ENCODE results near the gene AFF3. TPM values are rescaled to one million over a fixed set of nuclear protein-coding genes. Genes with fewer than 3 reads are reported as not detected.

Gene AFF3
- total and polyA plus RNA-seq, 10 donors: 6.0 to 92.2 (median 64.0) TPM

GRCh38 chr2:99852376-99852934 is 289.9 kb downstream of the AFF3 start:
- WGBS, 5 donors: 90 to 95% (median 92%) methylated on average over 6 of the region's 6 CpGs
- H3K27me3 ChIP-seq (replicated peaks in 1 of 7): no peaks in the 10 kb centered on the region
- no peaks in the 10 kb centered on the region for H3K9me3 ChIP-seq
- intact Hi-C loops (cut with DNase I; ENCODE audit: low total_unique reads): no loop called here
- H3K27ac ChIP-seq: no peak overlapping the region
- no peaks in the 10 kb centered on the region for H3K4me1 ChIP-seq
- H3K4me3 ChIP-seq: no peak overlapping the region
- TF ChIP-seq POLR2AphosphoS5 (IDR thresholded peaks at IDR 0.05) (no peak), CTCF (IDR thresholded peaks at IDR 0.05 in 8 of 11, conservative IDR thresholded peaks at IDR 0.05 in 3 of 11) (no peak), POLR2A (IDR thresholded peaks at IDR 0.05) (no peak)
- no peak for DNase-seq
- no peaks in the 10 kb centered on the region for H3K36me3 ChIP-seq

GRCh38 chr2:99851811-99852210 is 290.6 kb downstream of the AFF3 start:
- DNase-seq: no peak
- 84 to 94% (median 89%) methylated on average over 4 of the region's 4 CpGs for WGBS, 5 donors
- intact Hi-C loops (cut with DNase I; ENCODE audit: low total_unique reads): no loop called here
- H3K4me1 ChIP-seq: no peaks in the 10 kb centered on the region
- H3K27ac ChIP-seq: no peak overlapping the region
- H3K36me3 ChIP-seq: no peaks in the 10 kb centered on the region
- H3K9me3 ChIP-seq: no peaks in the 10 kb centered on the region
- H3K4me3 ChIP-seq: no peak overlapping the region
- H3K27me3 ChIP-seq (replicated peaks in 1 of 7): no peaks in the 10 kb centered on the region
- TF ChIP-seq CTCF (IDR thresholded peaks at IDR 0.05 in 8 of 11, conservative IDR thresholded peaks at IDR 0.05 in 3 of 11): no peak
- TF ChIP-seq POLR2A (IDR thresholded peaks at IDR 0.05): no peak
- TF ChIP-seq POLR2AphosphoS5 (IDR thresholded peaks at IDR 0.05): no peak

- no peaks in the 10 kb centered on the region for H3K27me3 ChIP-seq (replicated peaks in 1 of 7)
- no peak overlapping the region for H3K27ac ChIP-seq
- intact Hi-C loops (cut with DNase I; ENCODE audit: low total_unique reads): no loop called here
- DNase-seq: no peak
- TF ChIP-seq POLR2A (IDR thresholded peaks at IDR 0.05) (no peak), CTCF (IDR thresholded peaks at IDR 0.05 in 8 of 11, conservative IDR thresholded peaks at IDR 0.05 in 3 of 11) (no peak), POLR2AphosphoS5 (IDR thresholded peaks at IDR 0.05) (no peak)
- no peak overlapping the region for H3K4me3 ChIP-seq
- no peaks in the 10 kb centered on the region for H3K4me1 ChIP-seq
- 84 to 94% (median 91%) methylated on average over 2 of the region's 2 CpGs for WGBS, 5 donors
- no peaks in the 10 kb centered on the region for H3K9me3 ChIP-seq
- H3K36me3 ChIP-seq: no peaks in the 10 kb centered on the region
Measured at GRCh38 chr2:99851089-99851488, 291.3 kb downstream of the AFF3 start.

- Histone ChIP-seq H3K27me3 (replicated peaks in 1 of 7) (no peaks in the 10 kb centered on the region), H3K9me3 (no peaks in the 10 kb centered on the region), H3K4me3 (no peak overlapping the region), H3K36me3 (no peaks in the 10 kb centered on the region), H3K4me1 (no peaks in the 10 kb centered on the region), H3K27ac (no peak overlapping the region)
- intact Hi-C loops (cut with DNase I; ENCODE audit: low total_unique reads): no loop called here
- DNase-seq: no peak
- 66 to 83% (median 79%) methylated on average over 5 of the region's 5 CpGs for WGBS, 5 donors
- TF ChIP-seq POLR2A (IDR thresholded peaks at IDR 0.05): no peak
- no peak for TF ChIP-seq POLR2AphosphoS5 (IDR thresholded peaks at IDR 0.05)
- no peak for TF ChIP-seq CTCF (IDR thresholded peaks at IDR 0.05 in 8 of 11, conservative IDR thresholded peaks at IDR 0.05 in 3 of 11)
Measured at GRCh38 chr2:99850084-99850710, 292.2 kb downstream of the AFF3 start.

Data from spleen (tissue), 11 donors.